Muscle layer of duodenum (tissue), 2 donors: ENCODE results near the gene SPSB4.
"Not testable (repeated sequence)": the region's sequence is repeated elsewhere in the genome, so short reads cannot be mapped to it uniquely, and the experiment has no call there.

Experiments
- H3K27ac ChIP-seq: one replicate; pipeline ENCODE4 v1.7.0; 2013; ENCODE audit warnings: mild to moderate bottlenecking, low read length
- H3K27me3 ChIP-seq: one replicate; pipeline ENCODE4 v1.7.0; 2013; ENCODE audit warnings: low read depth, mild to moderate bottlenecking, control low read depth, low read length
- H3K36me3 ChIP-seq, 2 donors: one replicate each; pipeline ENCODE4 v1.7.0; 2013; ENCODE audit warnings: low read length in 2 of 2, control low read depth in 1 of 2, mild to moderate bottlenecking in 1 of 2; ENCODE audit not compliant: insufficient read depth in 2 of 2, control insufficient read depth in 1 of 2
- H3K4me1 ChIP-seq, 2 donors: one replicate each; pipeline ENCODE4 v1.7.0; 2013; ENCODE audit warnings: low read length in 2 of 2, mild to moderate bottlenecking in 2 of 2, control low read depth in 1 of 2, moderate library complexity in 1 of 2; ENCODE audit not compliant: insufficient read depth in 2 of 2, control insufficient read depth in 1 of 2
- H3K4me3 ChIP-seq, 2 donors: one replicate each; pipeline ENCODE4 v1.7.0; 2013; ENCODE audit warnings: low read length in 2 of 2, low read depth in 1 of 2, mild to moderate bottlenecking in 1 of 2
- H3K9me3 ChIP-seq, 2 donors: one replicate each; pipeline ENCODE4 v1.7.0; 2013; ENCODE audit warnings: low read length in 2 of 2, control low read depth in 1 of 2, mild to moderate bottlenecking in 1 of 2; ENCODE audit not compliant: control insufficient read depth in 1 of 2
- donor health status: healthy.

SPSB4 gene

GRCh38 chr3:141050576-141051442 is at the start of gene SPSB4:
TSS of gene SPSB4 (plus strand) at chr3:141051347. CDS start at chr3:141066105, 14,758 bp downstream.
- Histone ChIP-seq H3K36me3 (no peaks in the 10 kb centered on the region), H3K4me1 (peaks cover 0 to 17% of the 10 kb centered on the region in 2 donors), H3K4me3 (peak within 1 kb of the TSS; percentile 51 to 79), H3K27ac (no peak within 1 kb of the TSS), H3K9me3 (no peaks in the 10 kb centered on the region), H3K27me3 (peaks cover 20% of the 10 kb centered on the region)

- H3K36me3 ChIP-seq = no peaks in the 10 kb centered on the region
- H3K27ac ChIP-seq = no peak overlapping the region
- no peak overlapping the region for H3K4me3 ChIP-seq
- H3K9me3 ChIP-seq = no peaks in the 10 kb centered on the region
- no peaks in the 10 kb centered on the region for H3K27me3 ChIP-seq
- peaks cover 0 to 2% of the 10 kb centered on the region in 2 donors for H3K4me1 ChIP-seq
Measured at GRCh38 chr3:141006344-141006743, 44.8 kb upstream of the SPSB4 start.

- no peaks in the 10 kb centered on the region for H3K36me3 ChIP-seq
- no peak overlapping the region for H3K27ac ChIP-seq
- H3K27me3 ChIP-seq = no peaks in the 10 kb centered on the region
- no peaks in the 10 kb centered on the region for H3K9me3 ChIP-seq
- peaks cover 0 to 3% of the 10 kb centered on the region in 2 donors for H3K4me1 ChIP-seq
- H3K4me3 ChIP-seq = no peak overlapping the region
Measured at GRCh38 chr3:141009496-141009895, 41.7 kb upstream of the SPSB4 start.

GRCh38 chr3:141011232-141011996 is 39.7 kb upstream of the SPSB4 start:
- Histone ChIP-seq H3K4me1 (peaks cover 0 to 3% of the 10 kb centered on the region in 2 donors), H3K4me3 (no peak overlapping the region), H3K27me3 (no peaks in the 10 kb centered on the region), H3K36me3 (no peaks in the 10 kb centered on the region), H3K27ac (no peak overlapping the region), H3K9me3 (no peaks in the 10 kb centered on the region)

GRCh38 chr3:141011997-141012262 is 39.2 kb upstream of the SPSB4 start:
- H3K36me3 ChIP-seq = no peaks in the 10 kb centered on the region
- peaks cover 0 to 3% of the 10 kb centered on the region in 2 donors for H3K4me1 ChIP-seq
- H3K4me3 ChIP-seq = no peak overlapping the region
- no peak overlapping the region for H3K27ac ChIP-seq
- H3K9me3 ChIP-seq = no peaks in the 10 kb centered on the region
- no peaks in the 10 kb centered on the region for H3K27me3 ChIP-seq

- H3K27me3 ChIP-seq = no peaks in the 10 kb centered on the region
- no peaks in the 10 kb centered on the region for H3K36me3 ChIP-seq
- H3K4me3 ChIP-seq = no peak overlapping the region
- no peaks in the 10 kb centered on the region for H3K9me3 ChIP-seq
- H3K4me1 ChIP-seq = peaks cover 0 to 3% of the 10 kb centered on the region in 2 donors
- H3K27ac ChIP-seq = no peak overlapping the region
Measured at GRCh38 chr3:141012571-141012970, 38.6 kb upstream of the SPSB4 start.

GRCh38 chr3:141015481-141015880 is 35.7 kb upstream of the SPSB4 start:
- no peaks in the 10 kb centered on the region for H3K27me3 ChIP-seq
- peaks cover 0 to 3% of the 10 kb centered on the region in 2 donors for H3K4me1 ChIP-seq
- no peak overlapping the region for H3K27ac ChIP-seq
- H3K4me3 ChIP-seq = no peak overlapping the region
- H3K9me3 ChIP-seq = no peaks in the 10 kb centered on the region
- no peaks in the 10 kb centered on the region for H3K36me3 ChIP-seq

GRCh38 chr3:141017366-141018322 is 33.5 kb upstream of the SPSB4 start:
- not testable (repeated sequence) for H3K9me3 ChIP-seq, H3K36me3 ChIP-seq, H3K27ac ChIP-seq, H3K4me1 ChIP-seq, H3K4me3 ChIP-seq, H3K27me3 ChIP-seq

GRCh38 chr3:141019244-141019643 is 31.9 kb upstream of the SPSB4 start:
- Histone ChIP-seq H3K27me3 (no peaks in the 10 kb centered on the region), H3K4me1 (no peaks in the 10 kb centered on the region), H3K27ac (no peak overlapping the region), H3K9me3 (no peaks in the 10 kb centered on the region), H3K36me3 (no peaks in the 10 kb centered on the region), H3K4me3 (no peak overlapping the region)

- Histone ChIP-seq H3K27me3 (no peaks in the 10 kb centered on the region), H3K36me3 (no peaks in the 10 kb centered on the region), H3K9me3 (no peaks in the 10 kb centered on the region), H3K27ac (no peak overlapping the region), H3K4me1 (no peaks in the 10 kb centered on the region), H3K4me3 (no peak overlapping the region)
Measured at GRCh38 chr3:141020143-141020830, 30.9 kb upstream of the SPSB4 start.
